ENCODE data around the gene FBN1. TPM values are rescaled to one million over a fixed set of nuclear protein-coding genes. Genes with fewer than 3 reads are reported as not detected.

The FBN1 gene
- total RNA-seq, 1 donor from 2014 or later, result 1,183 TPM

GRCh38 chr15:48546296-48546695 lies 99.2 kb downstream of the FBN1 start:
- DNase-seq (ENCODE audit: low spot score), result no peak
- Mint-ChIP-seq H3K27ac (ENCODE audit: unreplicated experiment) (peak overlapping the region; percentile 96), H3K4me3 (ENCODE audit: unreplicated experiment) (no peak overlapping the region), H3K36me3 (ENCODE audit: low read depth) (peaks cover 14% of the 10 kb centered on the region), H3K27me3 (ENCODE audit: low read depth) (no peaks in the 10 kb centered on the region), H3K9me3 (ENCODE audit: low read depth) (peaks cover 4% of the 10 kb centered on the region), H3K4me1 (ENCODE audit: low read depth) (peaks cover 93% of the 10 kb centered on the region)
- TF ChIP-seq CTCF (IDR thresholded peaks at IDR 0.05), result no peak

GRCh38 chr15:48544778-48545177 lies 100.7 kb downstream of the FBN1 start:
- Mint-ChIP-seq H3K4me3 (ENCODE audit: unreplicated experiment) (no peak overlapping the region), H3K36me3 (ENCODE audit: low read depth) (peaks cover 7% of the 10 kb centered on the region), H3K27me3 (ENCODE audit: low read depth) (no peaks in the 10 kb centered on the region), H3K4me1 (ENCODE audit: low read depth) (peaks cover 90% of the 10 kb centered on the region), H3K9me3 (ENCODE audit: low read depth) (peaks cover 4% of the 10 kb centered on the region), H3K27ac (ENCODE audit: unreplicated experiment) (peak overlapping the region; percentile 82)
- no peak for DNase-seq (ENCODE audit: low spot score)
- TF ChIP-seq CTCF (IDR thresholded peaks at IDR 0.05), result no peak

- TF ChIP-seq CTCF (IDR thresholded peaks at IDR 0.05), result no peak
- H3K27me3 Mint-ChIP-seq (ENCODE audit: low read depth), result no peaks in the 10 kb centered on the region
- peaks cover 20% of the 10 kb centered on the region for H3K36me3 Mint-ChIP-seq (ENCODE audit: low read depth)
- no peak for DNase-seq (ENCODE audit: low spot score)
- peaks cover 4% of the 10 kb centered on the region for H3K9me3 Mint-ChIP-seq (ENCODE audit: low read depth)
- peaks cover 88% of the 10 kb centered on the region for H3K4me1 Mint-ChIP-seq (ENCODE audit: low read depth)
- peak overlapping the region; percentile 86 for H3K27ac Mint-ChIP-seq (ENCODE audit: unreplicated experiment)
- H3K4me3 Mint-ChIP-seq (ENCODE audit: unreplicated experiment), result peak overlapping the region; percentile 7
Measured at GRCh38 chr15:48541341-48542278, 103.9 kb downstream of the FBN1 start.

GRCh38 chr15:48540756-48541155 lies 104.8 kb downstream of the FBN1 start:
- H3K36me3 Mint-ChIP-seq (ENCODE audit: low read depth), result peaks cover 27% of the 10 kb centered on the region
- H3K4me1 Mint-ChIP-seq (ENCODE audit: low read depth), result peaks cover 88% of the 10 kb centered on the region
- peak overlapping the region; percentile 83 for H3K27ac Mint-ChIP-seq (ENCODE audit: unreplicated experiment)
- peaks cover 4% of the 10 kb centered on the region for H3K9me3 Mint-ChIP-seq (ENCODE audit: low read depth)
- no peak for DNase-seq (ENCODE audit: low spot score)
- no peaks in the 10 kb centered on the region for H3K27me3 Mint-ChIP-seq (ENCODE audit: low read depth)
- TF ChIP-seq CTCF (IDR thresholded peaks at IDR 0.05), result no peak
- H3K4me3 Mint-ChIP-seq (ENCODE audit: unreplicated experiment), result no peak overlapping the region

- Mint-ChIP-seq H3K27me3 (ENCODE audit: low read depth) (no peaks in the 10 kb centered on the region), H3K9me3 (ENCODE audit: low read depth) (peaks cover 4% of the 10 kb centered on the region), H3K4me1 (ENCODE audit: low read depth) (peaks cover 88% of the 10 kb centered on the region), H3K36me3 (ENCODE audit: low read depth) (peaks cover 41% of the 10 kb centered on the region), H3K4me3 (ENCODE audit: unreplicated experiment) (no peak overlapping the region), H3K27ac (ENCODE audit: unreplicated experiment) (peak overlapping the region; percentile 88)
- no peak for DNase-seq (ENCODE audit: low spot score)
- TF ChIP-seq CTCF (IDR thresholded peaks at IDR 0.05), result no peak
Measured at GRCh38 chr15:48538941-48539340, 106.6 kb downstream of the FBN1 start.

Measured in chondrocyte (in vitro differentiated cells).